MV-4-11 (cell line): ENCODE data around the gene MPV17L2.
"Not testable (repeated sequence)": the region's sequence is repeated elsewhere in the genome, so short reads cannot be mapped to it uniquely, and the experiment has no call there.

ENCODE experiments used
- DNase-seq: peaks from one replicate; lab custom pipeline; 2025; lab: John Stamatoyannopoulos, UW

The MPV17L2 gene

DNA sequence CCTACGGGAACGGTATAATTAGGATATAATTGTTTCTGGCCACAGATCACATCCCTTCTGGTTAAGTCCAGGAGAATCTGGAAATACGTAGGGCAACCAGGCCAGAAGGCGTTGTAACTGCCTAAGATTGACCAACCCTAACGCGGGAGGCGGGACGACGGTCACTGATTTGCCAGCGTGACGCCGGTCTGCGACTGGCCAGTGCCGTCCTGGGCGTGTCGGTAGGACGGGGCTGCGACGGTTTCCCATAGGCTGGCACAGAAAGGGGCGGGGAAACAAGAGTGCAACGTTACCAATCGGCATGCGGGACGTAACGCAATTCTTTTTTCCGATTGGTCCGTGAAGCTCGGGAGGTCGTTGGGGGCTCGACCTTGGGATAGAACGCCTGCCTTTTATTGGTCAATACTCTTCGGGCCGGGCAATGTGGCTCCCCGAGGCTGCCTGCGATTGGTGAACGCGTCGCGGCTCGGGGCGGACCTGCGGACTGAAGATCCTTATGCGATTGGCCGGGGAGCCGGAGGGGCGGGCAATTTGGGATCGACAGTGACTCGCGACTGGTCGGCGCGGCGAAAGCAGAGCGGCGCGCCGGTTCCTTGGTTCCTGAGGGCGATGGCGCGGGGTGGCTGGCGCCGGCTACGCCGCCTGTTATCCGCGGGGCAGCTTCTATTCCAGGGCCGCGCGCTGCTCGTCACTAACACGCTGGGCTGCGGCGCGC, at the start of gene MPV17L2:
TSS of gene MPV17L2 (plus strand) at position 546 of the 715 bp plus-strand sequence. CDS start at position 610, 64 bp downstream.
- peak; percentile 100 for DNase-seq

DNA sequence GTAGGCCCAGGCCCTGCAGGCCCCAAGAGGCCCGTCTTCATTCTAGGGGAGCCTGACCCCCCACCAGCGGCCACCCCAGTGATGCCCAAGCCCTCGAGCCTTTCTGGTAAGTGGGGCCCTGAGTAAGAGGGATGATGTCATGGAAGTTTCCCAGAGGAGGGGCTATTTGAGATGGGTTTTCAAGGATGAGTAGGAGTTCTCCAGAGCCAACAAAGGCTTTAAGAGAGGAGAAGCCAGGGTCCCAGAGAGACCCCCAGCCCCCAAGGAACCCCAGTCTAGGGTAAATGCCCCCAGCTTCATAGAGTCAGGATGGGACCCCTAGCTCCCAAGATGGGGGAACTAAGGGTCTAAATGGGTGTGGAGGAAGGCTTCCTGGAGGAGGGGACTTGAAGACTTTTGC, 49.1 kb upstream of the MPV17L2 start:
- no peak for DNase-seq

DNA sequence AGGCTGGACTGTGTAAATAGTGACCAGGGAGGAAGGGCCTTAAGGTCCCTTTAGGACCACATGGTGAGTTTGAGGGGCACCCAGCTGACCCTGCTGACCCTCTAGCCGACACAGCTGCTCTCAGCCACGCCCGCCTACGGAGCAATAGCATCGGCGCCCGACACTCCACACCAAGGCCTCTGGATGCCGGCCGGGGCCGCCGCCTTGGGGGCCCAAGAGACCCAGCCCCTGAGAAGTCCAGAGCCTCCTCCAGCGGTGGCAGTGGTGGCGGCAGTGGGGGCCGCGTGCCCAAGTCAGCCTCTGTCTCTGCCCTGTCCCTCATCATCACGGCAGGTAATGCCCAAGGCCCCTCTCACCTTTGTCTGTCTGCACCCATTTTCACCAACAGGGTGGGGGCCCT, 48.7 kb upstream of the MPV17L2 start:
- DNase-seq, result no peak

DNA sequence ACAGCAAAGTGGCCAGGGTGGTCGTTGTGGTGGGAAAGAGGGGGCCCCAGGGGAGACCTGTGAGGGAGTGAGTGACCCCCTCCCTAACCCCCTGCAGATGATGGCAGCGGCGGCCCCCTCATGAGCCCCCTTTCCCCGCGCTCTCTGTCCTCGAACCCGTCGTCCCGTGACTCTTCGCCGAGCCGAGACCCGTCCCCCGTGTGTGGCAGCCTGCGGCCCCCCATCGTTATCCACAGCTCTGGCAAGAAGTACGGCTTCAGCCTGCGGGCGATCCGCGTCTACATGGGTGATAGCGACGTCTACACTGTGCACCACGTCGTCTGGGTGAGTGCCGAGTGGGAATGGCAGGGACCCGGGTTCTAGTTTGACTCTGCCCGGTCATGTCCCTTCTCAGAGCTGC, 48.1 kb upstream of the MPV17L2 start:
- DNase-seq, result no peak

DNA sequence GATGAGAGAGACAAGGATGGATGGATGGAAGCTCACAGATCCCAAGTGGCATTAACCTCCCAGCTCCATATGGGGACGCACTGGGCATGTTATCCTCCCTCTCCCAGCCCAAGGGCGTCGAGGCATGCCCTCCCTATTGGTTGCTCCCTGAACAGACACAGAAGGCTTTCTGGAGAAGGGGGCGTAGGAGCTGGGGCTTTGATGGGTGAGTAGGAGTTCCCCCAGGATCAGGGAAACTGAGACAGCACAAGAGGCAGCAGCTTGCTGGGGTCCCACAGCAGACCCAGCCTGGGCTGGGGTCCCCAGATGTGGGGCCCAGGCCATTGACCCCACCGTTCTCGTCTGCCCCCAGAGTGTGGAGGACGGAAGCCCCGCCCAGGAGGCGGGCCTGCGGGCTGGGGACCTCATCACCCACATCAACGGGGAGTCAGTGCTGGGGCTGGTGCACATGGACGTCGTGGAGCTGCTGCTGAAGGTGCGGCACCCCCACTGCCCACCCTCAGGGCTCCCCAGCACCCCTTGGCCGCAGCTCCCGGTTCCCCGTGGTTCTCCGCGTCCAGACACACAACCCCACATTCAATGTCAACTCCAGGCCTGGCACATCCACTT, 47.5 kb upstream of the MPV17L2 start:
- DNase-seq, result no peak

DNA sequence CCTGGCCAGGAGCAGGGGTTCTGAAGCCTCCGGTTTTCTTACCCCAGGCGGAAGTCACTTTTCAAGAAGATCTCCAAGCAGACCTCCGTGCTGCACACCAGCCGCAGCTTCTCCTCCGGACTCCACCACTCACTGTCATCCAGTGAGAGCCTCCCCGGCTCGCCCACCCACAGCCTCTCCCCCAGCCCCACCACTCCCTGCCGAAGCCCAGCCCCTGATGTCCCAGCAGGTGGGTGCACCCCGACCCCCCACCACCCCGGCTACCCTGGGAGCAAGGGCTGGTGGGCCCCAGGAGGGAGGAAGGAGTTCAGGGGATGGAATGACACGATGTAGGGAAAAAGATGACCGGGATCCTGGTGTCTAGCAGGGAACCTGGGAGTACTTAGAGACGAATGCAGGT, 45.6 kb upstream of the MPV17L2 start:
- no peak for DNase-seq

DNA sequence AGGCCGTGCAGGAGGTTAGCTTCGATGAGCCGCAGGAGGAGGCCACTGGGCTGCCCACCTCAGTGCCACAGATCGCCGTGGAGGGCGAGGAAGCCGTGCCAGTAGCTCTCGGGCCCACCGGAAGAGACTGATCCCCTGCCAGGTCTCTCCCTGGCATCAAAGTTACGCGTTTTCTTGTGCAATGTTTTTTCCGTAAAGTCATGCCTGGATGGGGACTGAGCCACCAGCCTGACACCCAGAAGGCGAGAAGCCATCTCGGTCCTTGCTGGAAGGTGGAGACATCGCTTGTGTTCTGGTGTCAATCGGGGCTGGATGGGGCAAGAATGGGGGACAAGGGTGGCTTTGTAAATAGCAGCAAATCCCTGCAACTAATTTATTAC, 43.4 kb upstream of the MPV17L2 start:
- no peak for DNase-seq

DNA sequence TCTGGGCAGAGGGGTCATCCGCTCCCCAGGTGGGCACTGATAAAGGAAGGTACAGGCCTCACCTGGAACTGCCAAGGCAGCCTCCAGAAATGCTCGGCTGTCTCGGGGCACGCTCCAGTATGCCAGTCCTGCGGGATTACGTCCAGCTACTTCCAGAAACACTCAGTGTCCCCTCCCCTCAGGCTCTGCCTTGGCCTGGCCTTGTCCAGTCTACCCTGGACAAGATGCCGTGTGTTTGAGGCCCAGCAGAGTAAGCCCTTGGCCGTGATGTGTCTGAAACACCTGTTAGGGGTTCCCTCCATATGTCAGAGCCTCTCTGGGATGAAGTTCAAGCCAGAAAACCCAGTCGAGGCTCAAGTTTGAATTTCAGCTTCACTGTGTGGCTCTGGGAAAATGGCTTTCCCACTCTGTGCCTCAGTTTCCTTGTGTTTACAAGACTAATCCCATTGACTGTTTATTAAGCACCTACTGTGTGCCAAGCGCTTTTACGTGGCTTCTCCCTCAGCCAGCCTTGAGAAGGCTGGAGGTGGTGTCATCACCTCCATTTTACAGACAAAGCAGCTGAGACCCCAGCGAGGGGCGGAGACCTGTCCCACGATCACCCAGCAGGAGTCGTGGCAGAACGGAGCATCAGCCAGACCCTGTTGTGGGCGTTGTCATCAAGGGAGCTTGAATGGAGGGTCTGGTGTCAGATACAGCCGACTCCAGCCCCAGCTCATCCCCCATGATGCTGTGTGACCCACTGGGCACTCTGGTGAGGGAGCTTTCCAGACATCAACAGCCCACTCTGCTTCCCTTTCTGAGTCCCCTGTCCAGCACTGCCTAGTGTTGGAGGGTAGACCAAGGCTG, 42.0 kb upstream of the MPV17L2 start:
- DNase-seq, result no peak

DNA sequence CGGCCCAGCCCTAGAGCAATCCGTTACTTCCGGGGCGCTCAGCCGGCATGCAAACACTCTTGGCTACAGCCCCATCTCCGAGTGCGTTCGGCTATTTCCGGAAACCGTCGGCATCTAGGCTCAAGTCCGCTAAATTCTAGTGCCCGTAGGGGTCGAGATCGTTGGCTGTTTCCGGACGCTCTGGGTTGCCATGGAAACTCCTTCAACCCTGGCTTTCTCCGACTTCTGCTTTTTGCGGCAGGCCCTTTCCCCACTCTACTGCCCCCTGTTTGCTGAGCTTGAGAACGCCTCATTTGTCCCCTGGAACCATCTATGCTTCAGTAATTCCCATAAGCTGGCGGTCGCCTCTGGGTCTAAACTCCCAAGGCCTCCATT, 40.6 kb upstream of the MPV17L2 start:
- peak; percentile 100 for DNase-seq

DNA sequence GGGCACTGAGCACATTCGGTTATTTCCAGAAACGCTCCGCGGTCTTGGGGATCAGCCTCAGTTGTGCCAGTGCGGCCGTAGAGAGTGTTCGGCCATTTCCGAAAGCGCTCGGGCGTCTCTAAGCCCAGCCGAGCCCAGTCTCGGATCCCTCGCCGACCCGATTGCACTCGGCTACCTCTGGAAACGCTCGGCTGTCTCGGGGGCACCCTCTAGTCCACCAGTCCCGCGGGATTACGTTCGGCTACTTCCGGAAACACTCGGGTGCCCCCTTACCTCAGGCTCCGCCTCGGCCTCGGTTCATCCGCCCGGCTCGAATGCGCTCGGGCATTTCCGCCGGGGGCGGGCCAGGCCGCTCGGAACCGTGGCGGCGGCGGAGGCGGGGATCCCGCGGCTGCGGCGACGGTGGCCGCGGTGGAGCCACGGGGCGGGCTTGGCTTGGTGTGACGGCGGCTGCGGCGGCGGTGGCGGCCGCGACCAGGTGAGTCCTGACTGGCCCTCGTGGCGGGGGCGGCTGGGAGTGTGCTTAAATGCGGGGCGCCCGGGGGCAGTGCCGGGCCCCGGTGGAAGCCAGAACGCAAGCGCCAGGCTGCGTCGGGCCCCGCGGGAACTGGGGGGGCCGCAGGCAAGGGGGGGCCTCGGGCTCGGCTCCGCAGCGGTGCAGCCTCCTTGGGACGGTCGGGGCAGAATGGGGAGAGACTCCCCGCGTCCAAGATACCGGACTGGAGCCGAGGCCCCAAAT, 40.0 kb upstream of the MPV17L2 start, which contains the start of gene PIK3R2:
TSS of gene PIK3R2 (plus strand) at position 347 of the 739 bp plus-strand sequence. CDS start 2,717 bp downstream, outside the sequence.
- DNase-seq, result peak; percentile 99

DNA sequence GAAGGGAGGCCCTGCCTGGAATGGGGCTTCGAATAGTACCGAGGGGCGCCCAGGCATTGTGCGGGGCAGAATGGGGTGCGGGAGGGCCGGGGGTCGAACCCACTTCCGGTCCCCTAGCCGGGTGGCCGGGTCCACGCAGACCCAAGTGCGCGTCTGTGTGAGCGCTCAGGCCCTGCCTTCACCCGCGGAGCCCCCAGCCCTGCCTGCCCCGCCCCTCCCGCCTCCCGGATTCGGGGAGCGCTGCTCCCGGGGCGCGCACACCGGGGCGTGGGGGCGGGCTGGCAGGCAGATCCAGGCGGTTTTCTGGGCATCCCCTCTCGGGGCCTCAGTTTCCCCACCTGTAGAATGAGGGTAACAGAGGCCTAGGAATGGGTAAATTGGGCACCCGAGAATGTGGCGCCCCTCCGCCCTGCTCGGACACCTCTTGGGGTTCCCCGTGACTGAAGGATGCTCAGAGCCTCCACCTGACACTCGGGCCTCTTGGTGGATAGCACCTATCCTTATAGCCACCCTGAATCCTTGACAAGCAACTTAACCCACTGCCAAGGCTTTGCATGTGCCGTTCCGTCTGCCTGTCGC, 39.4 kb upstream of the MPV17L2 start:
- no peak for DNase-seq

DNA sequence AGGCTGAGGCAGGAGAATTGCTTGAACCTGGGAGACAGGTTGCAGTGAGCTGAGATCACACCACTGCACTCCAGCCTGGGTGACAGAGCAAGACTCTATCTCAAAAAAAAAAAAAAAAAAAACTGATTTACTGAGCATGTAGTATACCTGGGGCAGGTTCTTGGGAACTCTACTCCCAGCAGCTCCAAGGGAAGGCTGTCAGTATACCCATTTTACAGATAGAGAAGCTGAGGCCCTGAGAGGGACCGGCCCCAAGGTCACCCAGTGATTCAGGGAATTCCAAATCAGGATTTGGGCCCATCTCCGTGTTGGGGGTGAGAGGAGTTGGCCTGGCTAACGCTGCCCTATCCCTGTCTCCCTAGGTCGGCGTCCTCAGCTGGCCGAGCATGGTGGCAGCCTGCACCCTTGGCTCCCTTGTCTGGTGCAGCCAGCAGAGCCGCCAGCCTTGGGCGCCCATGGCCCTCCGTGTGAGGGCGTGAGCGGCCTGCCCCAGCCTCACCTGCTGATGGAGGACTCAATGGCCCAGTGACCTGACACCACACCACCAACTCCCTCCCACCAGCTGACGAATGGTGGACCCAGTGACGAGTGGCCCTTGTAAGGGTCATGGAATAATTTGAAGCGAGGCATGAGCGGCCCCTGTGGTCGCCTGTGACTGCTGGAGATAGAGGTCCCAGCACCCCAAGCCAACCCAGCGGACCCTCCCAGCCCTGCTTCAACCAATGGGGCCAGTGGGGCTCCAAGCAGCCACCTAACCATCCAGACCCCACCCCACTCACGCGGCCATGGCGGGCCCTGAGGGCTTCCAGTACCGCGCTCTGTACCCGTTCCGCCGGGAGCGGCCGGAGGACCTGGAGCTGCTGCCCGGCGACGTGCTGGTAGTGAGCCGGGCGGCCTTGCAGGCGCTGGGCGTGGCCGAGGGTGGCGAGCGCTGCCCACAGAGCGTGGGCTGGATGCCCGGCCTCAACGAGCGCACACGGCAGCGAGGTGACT, 37.6 kb upstream of the MPV17L2 start:
- DNase-seq, result no peak

DNA sequence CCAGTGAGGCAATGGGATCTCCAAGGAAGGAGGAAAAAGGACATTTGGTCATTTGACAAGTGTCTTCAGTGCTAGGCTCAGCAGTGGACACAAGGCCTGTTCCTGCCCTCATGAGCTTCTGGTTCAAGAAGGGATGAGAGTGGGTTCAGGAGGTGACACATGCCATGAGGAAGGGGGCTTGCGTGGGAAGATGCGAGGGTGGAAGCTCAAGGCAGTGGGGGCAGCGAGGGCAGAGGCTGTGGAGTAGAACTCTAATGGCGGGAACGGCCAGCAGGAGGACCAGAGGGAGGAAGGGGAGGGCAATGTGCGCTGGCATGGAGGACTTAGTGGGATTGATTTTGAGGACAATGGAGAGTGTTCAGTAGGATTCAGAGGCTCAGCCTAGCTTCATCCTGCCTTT, 36.8 kb upstream of the MPV17L2 start:
- DNase-seq, result no peak

DNA sequence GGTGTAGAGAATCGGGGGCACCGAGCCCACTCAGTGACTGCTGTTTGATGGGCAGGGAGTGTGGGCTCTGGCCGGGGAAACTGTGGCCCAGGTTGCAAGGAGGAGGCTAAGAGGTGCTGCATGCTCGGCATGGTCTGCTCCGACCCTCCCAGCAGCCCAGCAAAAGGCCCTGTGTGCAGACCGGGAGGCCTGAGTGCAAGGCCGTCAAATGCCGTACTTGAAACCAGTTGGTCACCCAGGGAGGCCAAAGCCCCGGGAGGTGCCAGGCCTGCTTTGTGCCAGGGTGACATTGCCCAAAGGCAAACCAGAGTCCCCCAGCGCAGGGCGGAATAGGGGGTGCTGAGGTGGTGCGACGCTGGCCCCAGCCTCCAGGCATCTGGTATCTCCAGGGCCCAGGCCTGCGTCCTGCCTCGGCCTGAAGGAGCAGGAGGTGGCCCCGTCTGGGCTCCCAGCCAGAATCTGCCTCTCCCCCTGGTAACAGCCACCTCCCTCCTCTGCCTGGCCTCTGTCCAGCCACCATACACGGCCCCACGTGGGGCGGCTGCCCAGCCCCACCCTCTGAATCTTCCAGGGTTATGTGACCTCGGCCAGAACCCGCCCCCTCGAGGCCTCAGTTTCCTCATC, 36.1 kb upstream of the MPV17L2 start:
- no peak for DNase-seq

DNA sequence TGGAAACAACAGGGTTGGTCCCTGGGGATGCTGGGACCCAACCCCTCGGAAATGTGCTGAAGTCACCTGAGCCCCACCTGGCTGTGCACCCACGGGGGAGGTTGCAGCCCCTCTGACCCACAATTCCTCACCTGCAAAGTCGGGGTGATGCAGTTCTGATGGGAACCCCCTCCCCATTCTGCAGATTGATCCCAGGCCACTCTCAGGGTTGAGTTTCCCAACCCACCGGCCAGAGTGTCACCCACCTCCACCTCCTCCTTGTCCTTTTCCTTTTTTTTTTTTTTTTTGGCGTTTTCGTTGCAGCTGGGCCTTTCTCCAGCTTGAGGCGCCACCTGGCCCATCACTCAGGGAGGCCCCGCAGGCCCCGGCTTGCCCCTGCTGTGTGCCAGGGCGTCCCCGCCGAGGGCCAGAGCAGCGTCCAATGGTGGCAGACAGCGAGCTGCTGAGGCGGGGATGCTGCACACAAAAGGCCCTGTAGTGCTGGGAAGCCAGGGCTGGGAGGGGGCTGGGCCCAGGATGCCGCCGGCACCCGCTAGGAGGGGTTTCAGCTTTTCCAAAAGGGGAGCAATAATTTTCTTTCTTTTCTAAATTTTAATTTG, 35.5 kb upstream of the MPV17L2 start:
- DNase-seq, result no peak

DNA sequence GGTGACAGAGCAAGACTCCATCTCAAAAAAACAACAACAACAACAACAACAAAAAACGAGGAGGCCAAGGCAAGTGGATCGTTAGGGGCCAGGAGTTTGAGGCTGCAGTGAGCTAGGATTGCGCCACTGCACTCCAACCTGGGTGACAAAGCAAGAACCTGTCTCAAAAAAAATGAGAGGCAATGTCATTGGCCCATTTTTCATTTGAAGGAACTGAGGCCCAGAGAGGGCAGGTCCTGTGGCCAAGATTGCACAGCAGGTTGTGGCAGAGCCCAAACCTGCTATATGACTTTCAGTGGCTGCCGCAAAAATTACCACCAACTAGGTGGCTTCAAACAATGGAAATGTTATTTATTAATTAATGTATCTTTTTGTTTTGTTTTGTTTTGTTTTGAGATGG, 34.6 kb upstream of the MPV17L2 start:
- DNase-seq, result no peak

DNA sequence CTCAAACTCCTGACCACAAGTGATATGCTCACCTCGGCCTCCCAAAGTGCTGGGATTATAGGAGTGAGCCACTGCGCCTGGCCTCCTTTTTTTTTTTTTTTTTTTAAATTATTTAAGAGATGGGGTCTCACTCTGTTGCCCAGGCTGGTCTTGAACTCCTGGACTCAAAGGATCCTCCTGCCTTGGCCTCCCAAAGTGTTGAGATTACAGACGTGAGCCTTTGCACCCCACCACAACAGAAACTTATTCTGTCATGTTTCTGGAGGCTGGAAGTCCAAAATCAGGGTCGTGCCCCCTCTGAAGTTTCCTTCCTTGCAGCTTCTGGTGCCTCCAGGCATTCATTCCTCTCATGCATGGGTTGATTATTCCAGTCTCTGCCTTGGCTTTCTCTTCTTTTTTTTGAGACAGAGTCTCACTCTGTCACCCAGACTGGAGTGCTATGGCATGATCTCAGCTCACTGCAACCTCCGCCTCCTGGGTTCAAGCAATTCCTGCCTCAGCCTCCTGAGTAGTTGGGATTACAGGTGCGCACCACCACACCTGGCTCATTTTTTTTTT, 33.9 kb upstream of the MPV17L2 start:
- DNase-seq, result not testable (repeated sequence)

DNA sequence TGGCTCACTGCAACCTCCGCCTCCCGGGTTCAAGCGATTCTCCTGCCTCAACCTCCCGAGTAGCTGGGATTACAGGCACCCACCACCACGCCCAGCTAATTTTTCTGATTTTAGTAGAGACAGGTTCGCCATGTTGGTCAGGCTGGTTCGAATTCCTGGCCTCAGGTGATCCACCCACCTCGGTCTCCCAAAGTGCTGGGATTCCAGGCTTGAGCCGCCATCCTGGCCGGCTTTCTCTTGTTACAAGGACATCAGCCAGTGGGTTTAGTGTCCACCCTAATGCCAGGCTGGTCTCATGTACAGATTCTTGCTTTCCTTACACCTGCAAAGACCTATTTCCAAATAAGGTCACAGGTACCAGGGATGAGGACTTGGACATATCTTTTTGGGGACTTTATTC, 33.2 kb upstream of the MPV17L2 start:
- DNase-seq, result no peak

DNA sequence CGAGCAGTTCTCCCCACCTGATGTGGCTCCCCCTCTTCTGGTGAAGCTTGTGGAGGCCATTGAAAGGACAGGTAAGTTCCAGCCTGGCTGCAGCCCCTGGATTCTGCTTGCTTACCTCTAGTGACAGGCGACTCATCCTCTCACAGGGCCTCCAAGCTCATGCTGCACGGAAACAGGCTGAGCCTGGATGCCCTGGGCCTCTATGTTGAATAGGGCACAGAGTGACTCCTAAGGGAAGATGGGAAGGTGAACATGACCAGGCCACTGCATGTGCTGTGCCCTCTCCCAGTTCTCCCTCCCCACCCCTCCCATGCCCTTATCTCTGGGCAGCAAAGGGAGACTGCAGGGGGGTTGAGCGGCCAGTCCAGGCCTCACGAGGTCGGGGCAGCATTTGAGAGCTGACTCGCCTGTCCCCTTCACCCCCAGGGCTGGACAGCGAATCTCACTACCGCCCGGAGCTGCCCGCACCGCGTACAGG, 32.5 kb upstream of the MPV17L2 start:
- no peak for DNase-seq
